HepG2 (cell line): ENCODE measurements around the gene CCNL1. TPM values are rescaled to one million over a fixed set of nuclear protein-coding genes. Genes with fewer than 3 reads are reported as not detected.

Experiments
- ATF1 ChIP-seq: IDR thresholded peaks from 2 replicates; pipeline ENCODE4 v1.6.1; 2016; ENCODE audit warnings: mild to moderate bottlenecking, control low read depth
- CBX1 ChIP-seq: IDR thresholded peaks from one replicate; pipeline ENCODE4 v1.6.1; 2016; ENCODE audit warnings: antibody characterized with exemption, low read depth
- CENPX ChIP-seq: sonication (generic); formaldehyde crosslinking; IDR thresholded peaks from 2 replicates; pipeline ENCODE4 v1.9.0; 2021; ENCODE audit warnings: mild to moderate bottlenecking, missing genetic modification reagents, moderate library complexity
- DNMT3B ChIP-seq: conservative IDR thresholded peaks from 2 replicates; pipeline ENCODE4 v1.6.1; 2016; ENCODE audit warnings: missing biosample characterization, control low read depth
- ESRRA ChIP-seq: sonication (generic); formaldehyde crosslinking; IDR thresholded peaks from 2 replicates; pipeline ENCODE4 v1.5.1; 2020; ENCODE audit warnings: mild to moderate bottlenecking, low read depth, missing genetic modification reagents
- HMGA1 ChIP-seq: sonication (generic); formaldehyde crosslinking; conservative IDR thresholded peaks from 2 replicates; pipeline ENCODE4 v1.4.0; 2020; ENCODE audit warnings: missing genetic modification reagents
- ISX ChIP-seq: sonication (generic); formaldehyde crosslinking; conservative IDR thresholded peaks from 2 replicates; pipeline ENCODE4 v1.5.0; 2020; ENCODE audit warnings: missing genetic modification reagents
- KDM4B ChIP-seq: sonication (generic); formaldehyde crosslinking; IDR thresholded peaks from 2 replicates; pipeline ENCODE4 v1.4.0; 2020; ENCODE audit warnings: missing genetic modification reagents
- MEIS2 ChIP-seq: sonication (generic); formaldehyde crosslinking; IDR thresholded peaks from 2 replicates; pipeline ENCODE4 v1.9.0; 2021; ENCODE audit warnings: mild to moderate bottlenecking, missing genetic modification reagents
- NFE2 ChIP-seq: sonication (generic); formaldehyde crosslinking; IDR thresholded peaks from 2 replicates; pipeline ENCODE4 v1.4.0; 2020; ENCODE audit warnings: missing genetic modification reagents
- ONECUT2 ChIP-seq: sonication (generic); formaldehyde crosslinking; IDR thresholded peaks from 2 replicates; pipeline ENCODE4 v1.4.0; 2020; ENCODE audit warnings: missing genetic modification reagents
- PCBP2 ChIP-seq: fragments of 200-400 bp; formaldehyde crosslinking; optimal IDR thresholded peaks from 2 replicates; pipeline ENCODE3; 2018; ENCODE audit warnings: low read length, low read depth; ENCODE audit not compliant: poor library complexity, severe bottlenecking
- RFX1 ChIP-seq: fragments of 450-650 bp; IDR thresholded peaks from 2 replicates; pipeline ENCODE4 v1.6.1; 2017
- SIN3A ChIP-seq: IDR thresholded peaks from 2 replicates; pipeline ENCODE4 v1.6.1; 2011; ENCODE audit warnings: low read depth, mild to moderate bottlenecking, control low read depth, low read length, borderline replicate concordance
- SNAI1 ChIP-seq: sonication (generic); formaldehyde crosslinking; IDR thresholded peaks from 2 replicates; pipeline ENCODE4 v1.5.0; 2020; ENCODE audit warnings: mild to moderate bottlenecking, missing genetic modification reagents, borderline replicate concordance
- SRF ChIP-seq: IDR thresholded peaks from 2 replicates; pipeline ENCODE4 v1.6.1; 2011; ENCODE audit warnings: mild to moderate bottlenecking, low read depth, low read length, moderate library complexity
- TAF1 ChIP-seq: sonication (generic); formaldehyde crosslinking; IDR thresholded peaks from 2 replicates; pipeline ENCODE4 v1.4.0; 2020; ENCODE audit warnings: missing genetic modification reagents
- YY1 ChIP-seq: IDR thresholded peaks from 2 replicates; pipeline ENCODE4 v1.6.1; 2011; ENCODE audit warnings: low read length, low read depth, moderate library complexity, mild to moderate bottlenecking; ENCODE audit not compliant: insufficient read depth, insufficient replicate concordance
- ZC3H13 ChIP-seq: sonication (generic); formaldehyde crosslinking; IDR thresholded peaks from 2 replicates; pipeline ENCODE4 v1.8.1; 2023; ENCODE audit warnings: mild to moderate bottlenecking, missing genetic modification reagents, moderate library complexity
- ZNF354B ChIP-seq: sonication (generic); formaldehyde crosslinking; IDR thresholded peaks from 2 replicates; pipeline ENCODE4 v1.8.0; 2022; ENCODE audit warnings: mild to moderate bottlenecking, missing genetic modification reagents
- ZNF569 ChIP-seq: sonication (generic); formaldehyde crosslinking; IDR thresholded peaks from 2 replicates; pipeline ENCODE4 v1.5.0; 2020; ENCODE audit warnings: mild to moderate bottlenecking, missing genetic modification reagents, moderate library complexity, borderline replicate concordance
- ZNF678 ChIP-seq: sonication (generic); formaldehyde crosslinking; IDR thresholded peaks from 2 replicates; pipeline ENCODE4 v1.4.0; 2020; ENCODE audit warnings: mild to moderate bottlenecking, missing genetic modification reagents
- polyA plus RNA-seq, 8 experiments: library from polyadenylated mRNA; depleted of rRNA in 3 of 8; stranded (reverse) in 7 of 8; unstranded in 1 of 8; fragments of >200 nt; fragmentation: Illumina TruSeq in 4 of 8; extraction: Trizol in 4 of 8; gene quantifications; 2 replicates each; pipeline versions ENCODE4 v1.2.1 to v1.2.3, GENCODE V29; 2011 to 2016; ENCODE audit warnings: low read depth in 4 of 8, missing spikeins in 1 of 8, mixed read lengths in 1 of 8; ENCODE audit not compliant: insufficient read depth in 1 of 8
- total RNA-seq, 5 experiments: library from RNA; depleted of rRNA; stranded (reverse); fragments of >200 nt; fragmentation: Illumina TruSeq; extraction: Trizol; gene quantifications; 2 replicates each; pipeline ENCODE4 v1.2.3, GENCODE V29; 2016; ENCODE audit warnings: low read depth in 1 of 5
- TF ChIP-seq, protein P1 (sequence below): sonication (generic); formaldehyde crosslinking; IDR thresholded peaks from 2 replicates; pipeline ENCODE4 v1.4.0; 2020; ENCODE audit warnings: mild to moderate bottlenecking, missing genetic modification reagents
- TF ChIP-seq, protein P2 (sequence below): fragments of 450-650 bp; IDR thresholded peaks from 2 replicates; pipeline ENCODE4 v1.6.1; 2016
- TF ChIP-seq, protein P3 (sequence below): sonication (generic); formaldehyde crosslinking; IDR thresholded peaks from 2 replicates; pipeline ENCODE4 v1.5.1; 2020; ENCODE audit warnings: mild to moderate bottlenecking, moderate library complexity, missing genetic modification reagents
- TF ChIP-seq, protein P4 (sequence below): sonication (generic); formaldehyde crosslinking; IDR thresholded peaks from 2 replicates; pipeline ENCODE4 v1.5.0; 2020; ENCODE audit warnings: missing genetic modification reagents

Gene CCNL1
- total and polyA plus RNA-seq, 2 of the 13 experiments (the other 11 are each of a cell fraction or from before 2014, with no cell fraction given), result 151 to 303 TPM

DNA sequence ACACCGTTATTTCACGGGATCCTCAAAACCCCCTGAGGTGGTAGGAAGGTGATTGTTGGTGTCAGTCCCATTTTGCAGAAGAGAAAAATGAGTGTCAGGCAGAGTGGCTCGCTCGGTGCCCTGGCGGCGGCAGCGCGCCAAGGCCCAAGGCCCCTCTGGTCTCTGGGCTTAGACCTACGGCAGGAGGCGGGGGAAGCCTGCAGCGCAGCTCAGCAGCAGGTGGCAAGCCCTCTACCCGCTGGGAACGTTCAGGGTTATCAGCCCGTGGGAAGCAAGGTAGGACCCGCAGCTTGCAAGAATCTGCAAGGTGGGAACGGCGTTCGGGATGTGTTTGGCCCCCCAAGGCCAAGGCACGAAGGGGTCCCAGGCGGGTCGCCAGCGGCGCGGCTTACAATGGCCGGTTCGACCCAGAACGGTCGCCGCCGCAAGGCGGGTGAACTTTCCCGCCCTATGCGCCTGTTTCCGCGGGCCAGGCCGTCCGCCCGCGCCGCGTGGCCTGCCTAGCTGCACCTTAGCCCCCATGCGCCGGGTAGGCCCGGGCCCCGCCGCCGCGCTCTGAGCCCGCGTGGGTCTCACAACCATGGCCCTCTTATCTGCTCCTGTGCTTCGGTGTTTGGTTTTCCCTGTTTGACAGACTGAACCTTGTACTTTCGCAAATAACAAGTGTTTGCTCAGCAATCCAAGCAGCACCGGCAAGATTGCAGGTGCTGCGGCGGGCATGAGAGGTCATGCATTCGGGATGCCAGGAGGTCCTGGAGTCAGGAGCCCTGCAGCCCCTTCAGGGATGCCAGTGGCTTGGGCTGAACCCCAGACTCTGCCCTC is 39.7 kb downstream of the CCNL1 start (continued):
- TF ChIP-seq SNAI1 (CRISPR knock-in tag), result peak; percentile 91; the same call in 1 of the 2 replicates
- no peak for TF ChIP-seq SRF
- TF ChIP-seq SIN3A, result no peak
- no peak for TF ChIP-seq RFX1
- TF ChIP-seq CBX1, result no peak
- TF ChIP-seq ISX (CRISPR knock-in tag), result no peak
- TF ChIP-seq ATF1 (CRISPR knock-in tag), result no peak
- no peak for TF ChIP-seq NFE2 (CRISPR knock-in tag)
- no peak for TF ChIP-seq PCBP2
- TF ChIP-seq, protein P1, sequence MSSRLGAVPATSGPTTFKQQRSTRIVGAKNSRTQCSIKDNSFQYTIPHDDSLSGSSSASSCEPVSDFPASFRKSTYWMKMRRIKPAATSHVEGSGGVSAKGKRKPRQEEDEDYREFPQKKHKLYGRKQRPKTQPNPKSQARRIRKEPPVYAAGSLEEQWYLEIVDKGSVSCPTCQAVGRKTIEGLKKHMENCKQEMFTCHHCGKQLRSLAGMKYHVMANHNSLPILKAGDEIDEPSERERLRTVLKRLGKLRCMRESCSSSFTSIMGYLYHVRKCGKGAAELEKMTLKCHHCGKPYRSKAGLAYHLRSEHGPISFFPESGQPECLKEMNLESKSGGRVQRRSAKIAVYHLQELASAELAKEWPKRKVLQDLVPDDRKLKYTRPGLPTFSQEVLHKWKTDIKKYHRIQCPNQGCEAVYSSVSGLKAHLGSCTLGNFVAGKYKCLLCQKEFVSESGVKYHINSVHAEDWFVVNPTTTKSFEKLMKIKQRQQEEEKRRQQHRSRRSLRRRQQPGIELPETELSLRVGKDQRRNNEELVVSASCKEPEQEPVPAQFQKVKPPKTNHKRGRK (CRISPR knock-in tag), result no peak
- no peak for TF ChIP-seq ZNF354B
- TF ChIP-seq HMGA1 (CRISPR knock-in tag), result no peak
- TF ChIP-seq, protein P2, sequence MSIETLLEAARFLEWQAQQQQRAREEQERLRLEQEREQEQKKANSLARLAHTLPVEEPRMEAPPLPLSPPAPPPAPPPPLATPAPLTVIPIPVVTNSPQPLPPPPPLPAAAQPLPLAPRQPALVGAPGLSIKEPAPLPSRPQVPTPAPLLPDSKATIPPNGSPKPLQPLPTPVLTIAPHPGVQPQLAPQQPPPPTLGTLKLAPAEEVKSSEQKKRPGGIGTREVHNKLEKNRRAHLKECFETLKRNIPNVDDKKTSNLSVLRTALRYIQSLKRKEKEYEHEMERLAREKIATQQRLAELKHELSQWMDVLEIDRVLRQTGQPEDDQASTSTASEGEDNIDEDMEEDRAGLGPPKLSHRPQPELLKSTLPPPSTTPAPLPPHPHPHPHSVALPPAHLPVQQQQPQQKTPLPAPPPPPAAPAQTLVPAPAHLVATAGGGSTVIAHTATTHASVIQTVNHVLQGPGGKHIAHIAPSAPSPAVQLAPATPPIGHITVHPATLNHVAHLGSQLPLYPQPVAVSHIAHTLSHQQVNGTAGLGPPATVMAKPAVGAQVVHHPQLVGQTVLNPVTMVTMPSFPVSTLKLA, result no peak
- TF ChIP-seq, protein P3, sequence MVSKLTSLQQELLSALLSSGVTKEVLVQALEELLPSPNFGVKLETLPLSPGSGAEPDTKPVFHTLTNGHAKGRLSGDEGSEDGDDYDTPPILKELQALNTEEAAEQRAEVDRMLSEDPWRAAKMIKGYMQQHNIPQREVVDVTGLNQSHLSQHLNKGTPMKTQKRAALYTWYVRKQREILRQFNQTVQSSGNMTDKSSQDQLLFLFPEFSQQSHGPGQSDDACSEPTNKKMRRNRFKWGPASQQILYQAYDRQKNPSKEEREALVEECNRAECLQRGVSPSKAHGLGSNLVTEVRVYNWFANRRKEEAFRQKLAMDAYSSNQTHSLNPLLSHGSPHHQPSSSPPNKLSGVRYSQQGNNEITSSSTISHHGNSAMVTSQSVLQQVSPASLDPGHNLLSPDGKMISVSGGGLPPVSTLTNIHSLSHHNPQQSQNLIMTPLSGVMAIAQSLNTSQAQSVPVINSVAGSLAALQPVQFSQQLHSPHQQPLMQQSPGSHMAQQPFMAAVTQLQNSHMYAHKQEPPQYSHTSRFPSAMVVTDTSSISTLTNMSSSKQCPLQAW (CRISPR knock-in tag), result peak; percentile 91; the same call in 1 of the 2 replicates
- peak; percentile 54; the same call in 1 of the 2 replicates for TF ChIP-seq ZNF569 (CRISPR knock-in tag)
- peak; percentile 92 for TF ChIP-seq ZNF678
- no peak for TF ChIP-seq DNMT3B (CRISPR knock-in tag)
- peak; percentile 87 for TF ChIP-seq KDM4B (CRISPR knock-in tag)
- peak; percentile 97 for TF ChIP-seq MEIS2 (CRISPR knock-in tag)
- peak; percentile 68 for TF ChIP-seq TAF1 (CRISPR knock-in tag)
- TF ChIP-seq ZC3H13 (CRISPR knock-in tag), result peak; percentile 91
- TF ChIP-seq, protein P4, sequence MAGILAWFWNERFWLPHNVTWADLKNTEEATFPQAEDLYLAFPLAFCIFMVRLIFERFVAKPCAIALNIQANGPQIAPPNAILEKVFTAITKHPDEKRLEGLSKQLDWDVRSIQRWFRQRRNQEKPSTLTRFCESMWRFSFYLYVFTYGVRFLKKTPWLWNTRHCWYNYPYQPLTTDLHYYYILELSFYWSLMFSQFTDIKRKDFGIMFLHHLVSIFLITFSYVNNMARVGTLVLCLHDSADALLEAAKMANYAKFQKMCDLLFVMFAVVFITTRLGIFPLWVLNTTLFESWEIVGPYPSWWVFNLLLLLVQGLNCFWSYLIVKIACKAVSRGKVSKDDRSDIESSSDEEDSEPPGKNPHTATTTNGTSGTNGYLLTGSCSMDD (CRISPR knock-in tag), result 0 out of 2 replicates have a peak, but pooled peaks have one; percentile 74
- peak; percentile 71 for TF ChIP-seq YY1
- TF ChIP-seq ESRRA (CRISPR knock-in tag), result peak; percentile 91
- no peak for TF ChIP-seq CENPX
- TF ChIP-seq ONECUT2 (CRISPR knock-in tag), result 0 out of 2 replicates have a peak, but pooled peaks have one; percentile 34
